ENCODE data around the gene RAP2A.

Gene RAP2A

GRCh38 chr13:97483465-97483864 lies 49.5 kb downstream of the RAP2A start:
- H3K27me3 ChIP-seq (ENCODE audit: control insufficient read depth, insufficient read depth, low read length) = no peaks in the 10 kb centered on the region
- no peak overlapping the region for H3K27ac ChIP-seq (ENCODE audit: low read length)
- H3K9ac ChIP-seq (ENCODE audit: low read length) = no peak overlapping the region
- H3K36me3 ChIP-seq (ENCODE audit: control insufficient read depth, low read depth, low read length) = no peaks in the 10 kb centered on the region
- peaks cover 3% of the 10 kb centered on the region for H3K4me1 ChIP-seq (ENCODE audit: control insufficient read depth, low read depth, low read length)
- H3K4me3 ChIP-seq (ENCODE audit: low read length) = no peak overlapping the region
- no peaks in the 10 kb centered on the region for H3K9me3 ChIP-seq (ENCODE audit: control insufficient read depth, low read depth, low read length)

- no peaks in the 10 kb centered on the region for H3K9me3 ChIP-seq (ENCODE audit: control insufficient read depth, low read depth, low read length)
- H3K36me3 ChIP-seq (ENCODE audit: control insufficient read depth, low read depth, low read length) = no peaks in the 10 kb centered on the region
- H3K9ac ChIP-seq (ENCODE audit: low read length) = no peak overlapping the region
- no peak overlapping the region for H3K4me3 ChIP-seq (ENCODE audit: low read length)
- H3K27me3 ChIP-seq (ENCODE audit: control insufficient read depth, insufficient read depth, low read length) = no peaks in the 10 kb centered on the region
- H3K27ac ChIP-seq (ENCODE audit: low read length) = no peak overlapping the region
- H3K4me1 ChIP-seq (ENCODE audit: control insufficient read depth, low read depth, low read length) = peaks cover 3% of the 10 kb centered on the region
Measured at GRCh38 chr13:97484301-97484700, 50.3 kb downstream of the RAP2A start.

GRCh38 chr13:97485320-97485719 lies 51.4 kb downstream of the RAP2A start:
- no peaks in the 10 kb centered on the region for H3K4me1 ChIP-seq (ENCODE audit: control insufficient read depth, low read depth, low read length)
- no peaks in the 10 kb centered on the region for H3K36me3 ChIP-seq (ENCODE audit: control insufficient read depth, low read depth, low read length)
- no peak overlapping the region for H3K9ac ChIP-seq (ENCODE audit: low read length)
- H3K4me3 ChIP-seq (ENCODE audit: low read length) = no peak overlapping the region
- no peak overlapping the region for H3K27ac ChIP-seq (ENCODE audit: low read length)
- no peaks in the 10 kb centered on the region for H3K9me3 ChIP-seq (ENCODE audit: control insufficient read depth, low read depth, low read length)
- H3K27me3 ChIP-seq (ENCODE audit: control insufficient read depth, insufficient read depth, low read length) = no peaks in the 10 kb centered on the region

- Histone ChIP-seq H3K36me3 (ENCODE audit: control insufficient read depth, low read depth, low read length) (no peaks in the 10 kb centered on the region), H3K4me1 (ENCODE audit: control insufficient read depth, low read depth, low read length) (no peaks in the 10 kb centered on the region), H3K4me3 (ENCODE audit: low read length) (no peak overlapping the region), H3K9ac (ENCODE audit: low read length) (no peak overlapping the region), H3K27me3 (ENCODE audit: control insufficient read depth, insufficient read depth, low read length) (no peaks in the 10 kb centered on the region), H3K9me3 (ENCODE audit: control insufficient read depth, low read depth, low read length) (peaks cover 9% of the 10 kb centered on the region), H3K27ac (ENCODE audit: low read length) (no peak overlapping the region)
Measured at GRCh38 chr13:97490702-97491307, 56.8 kb downstream of the RAP2A start.

DNA sequence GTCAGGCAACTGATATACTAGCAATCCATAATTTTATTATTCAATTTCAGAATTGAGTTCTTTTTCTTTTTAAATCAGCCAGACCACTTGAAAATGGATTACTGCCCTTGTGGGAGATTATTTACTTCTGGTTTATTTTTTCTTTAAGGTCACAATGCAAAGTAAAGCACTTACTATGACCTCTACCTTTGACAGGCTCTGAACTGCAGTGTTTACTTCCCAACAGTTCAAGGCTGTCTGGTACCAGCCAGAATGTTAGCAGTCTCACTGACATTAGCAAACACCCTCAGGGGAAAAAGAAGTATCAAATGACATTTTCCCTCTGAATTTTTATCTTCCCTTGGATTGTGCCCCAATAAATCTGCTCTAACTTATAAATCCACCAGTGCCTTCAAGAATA lies 57.5 kb downstream of the RAP2A start:
- Histone ChIP-seq H3K9ac (ENCODE audit: low read length) (no peak overlapping the region), H3K4me3 (ENCODE audit: low read length) (no peak overlapping the region), H3K9me3 (ENCODE audit: control insufficient read depth, low read depth, low read length) (peaks cover 9% of the 10 kb centered on the region), H3K27me3 (ENCODE audit: control insufficient read depth, insufficient read depth, low read length) (no peaks in the 10 kb centered on the region), H3K36me3 (ENCODE audit: control insufficient read depth, low read depth, low read length) (no peaks in the 10 kb centered on the region), H3K4me1 (ENCODE audit: control insufficient read depth, low read depth, low read length) (no peaks in the 10 kb centered on the region), H3K27ac (ENCODE audit: low read length) (no peak overlapping the region)

DNA sequence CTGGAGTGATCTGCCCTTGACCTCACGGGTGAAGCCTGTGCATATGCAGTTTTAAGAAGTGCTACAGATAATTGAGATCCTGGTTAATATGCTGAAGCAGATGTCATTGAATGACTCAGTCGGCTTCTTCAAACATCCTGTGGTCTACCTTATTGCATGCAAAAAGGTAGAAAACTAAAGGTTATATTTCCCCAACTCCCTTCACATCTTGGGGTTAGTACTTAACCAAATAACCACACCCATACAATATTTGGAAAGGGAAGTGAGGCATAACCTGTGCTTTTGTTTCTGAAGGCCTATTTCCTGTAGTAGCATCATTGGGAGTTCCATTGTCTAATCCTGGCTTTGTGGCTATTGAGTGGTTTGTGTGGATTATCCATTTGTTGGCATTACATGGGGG lies 58.3 kb downstream of the RAP2A start:
- H3K9me3 ChIP-seq (ENCODE audit: control insufficient read depth, low read depth, low read length) = peaks cover 9% of the 10 kb centered on the region

DNA sequence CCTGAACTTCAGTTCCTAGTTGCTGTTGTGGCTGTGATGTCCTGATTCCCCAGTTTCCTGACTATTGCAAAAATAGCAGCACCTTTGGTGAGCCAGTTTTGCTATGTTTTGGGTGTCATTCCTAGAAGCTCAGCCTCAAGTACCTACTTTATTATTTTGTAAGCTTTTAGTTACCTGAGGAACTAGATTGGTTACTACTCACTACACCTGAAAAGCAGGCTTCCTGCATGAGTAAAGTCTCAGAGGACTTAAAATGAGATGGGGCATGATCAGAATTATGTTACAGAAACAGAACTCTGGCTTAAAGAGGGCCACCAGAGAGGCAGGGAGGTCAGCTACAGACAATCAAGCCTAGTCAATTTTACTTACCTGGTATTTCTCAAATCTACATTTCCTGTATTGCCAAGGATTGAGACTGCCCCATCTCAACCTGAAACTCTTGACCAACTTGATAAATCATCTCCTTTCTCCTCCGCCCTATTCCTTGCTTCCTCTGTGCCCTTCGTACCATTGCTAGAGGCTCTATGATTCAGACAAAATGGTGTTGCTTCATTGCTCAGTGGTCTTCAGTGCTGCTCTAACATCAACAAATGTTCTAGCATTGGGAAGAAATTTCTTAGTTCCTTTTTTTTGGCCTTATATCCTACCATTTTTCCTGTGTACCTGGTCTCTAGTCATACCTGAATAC lies 58.9 kb downstream of the RAP2A start:
- no peak overlapping the region for H3K27ac ChIP-seq (ENCODE audit: low read length)
- no peaks in the 10 kb centered on the region for H3K4me1 ChIP-seq (ENCODE audit: control insufficient read depth, low read depth, low read length)
- peaks cover 9% of the 10 kb centered on the region for H3K9me3 ChIP-seq (ENCODE audit: control insufficient read depth, low read depth, low read length)
- H3K9ac ChIP-seq (ENCODE audit: low read length) = no peak overlapping the region
- H3K27me3 ChIP-seq (ENCODE audit: control insufficient read depth, insufficient read depth, low read length) = no peaks in the 10 kb centered on the region
- H3K36me3 ChIP-seq (ENCODE audit: control insufficient read depth, low read depth, low read length) = no peaks in the 10 kb centered on the region
- no peak overlapping the region for H3K4me3 ChIP-seq (ENCODE audit: low read length)

More for the DNA sequence above, 58.3 kb downstream of the RAP2A start:
- Histone ChIP-seq H3K9ac (ENCODE audit: low read length) (no peak overlapping the region), H3K27ac (ENCODE audit: low read length) (no peak overlapping the region), H3K27me3 (ENCODE audit: control insufficient read depth, insufficient read depth, low read length) (no peaks in the 10 kb centered on the region), H3K4me3 (ENCODE audit: low read length) (no peak overlapping the region), H3K4me1 (ENCODE audit: control insufficient read depth, low read depth, low read length) (no peaks in the 10 kb centered on the region), H3K36me3 (ENCODE audit: control insufficient read depth, low read depth, low read length) (no peaks in the 10 kb centered on the region)

GRCh38 chr13:97493456-97493855 lies 59.5 kb downstream of the RAP2A start:
- Histone ChIP-seq H3K36me3 (ENCODE audit: control insufficient read depth, low read depth, low read length) (no peaks in the 10 kb centered on the region), H3K4me3 (ENCODE audit: low read length) (no peak overlapping the region), H3K27ac (ENCODE audit: low read length) (no peak overlapping the region), H3K9ac (ENCODE audit: low read length) (no peak overlapping the region), H3K27me3 (ENCODE audit: control insufficient read depth, insufficient read depth, low read length) (no peaks in the 10 kb centered on the region), H3K4me1 (ENCODE audit: control insufficient read depth, low read depth, low read length) (no peaks in the 10 kb centered on the region), H3K9me3 (ENCODE audit: control insufficient read depth, low read depth, low read length) (peaks cover 9% of the 10 kb centered on the region)

GRCh38 chr13:97495678-97496077 lies 61.7 kb downstream of the RAP2A start:
- no peak overlapping the region for H3K27ac ChIP-seq (ENCODE audit: low read length)
- no peak overlapping the region for H3K9ac ChIP-seq (ENCODE audit: low read length)
- no peaks in the 10 kb centered on the region for H3K36me3 ChIP-seq (ENCODE audit: control insufficient read depth, low read depth, low read length)
- H3K4me3 ChIP-seq (ENCODE audit: low read length) = no peak overlapping the region
- no peaks in the 10 kb centered on the region for H3K4me1 ChIP-seq (ENCODE audit: control insufficient read depth, low read depth, low read length)
- H3K9me3 ChIP-seq (ENCODE audit: control insufficient read depth, low read depth, low read length) = peaks cover 6% of the 10 kb centered on the region
- no peaks in the 10 kb centered on the region for H3K27me3 ChIP-seq (ENCODE audit: control insufficient read depth, insufficient read depth, low read length)

DNA sequence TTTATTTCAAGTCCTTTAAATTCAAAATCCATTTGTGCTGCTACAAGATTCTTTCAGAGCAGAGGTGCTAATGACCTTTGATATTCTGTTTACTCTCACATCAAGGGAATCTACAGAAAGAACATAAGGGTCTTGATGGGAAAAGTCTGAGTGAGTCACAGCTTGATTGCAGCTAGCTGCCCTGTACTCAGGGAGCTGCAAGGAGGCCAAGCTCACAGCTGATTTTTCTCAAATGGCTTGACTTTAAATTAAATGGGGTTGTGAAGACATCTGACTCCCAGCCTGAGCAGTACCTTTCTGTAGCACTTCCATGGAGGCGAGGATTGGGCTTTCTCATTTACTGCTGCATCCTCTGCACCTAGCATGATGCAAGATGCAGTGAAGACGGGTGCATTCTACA lies 62.5 kb downstream of the RAP2A start:
- H3K36me3 ChIP-seq (ENCODE audit: control insufficient read depth, low read depth, low read length) = no peaks in the 10 kb centered on the region
- H3K27ac ChIP-seq (ENCODE audit: low read length) = no peak overlapping the region
- no peaks in the 10 kb centered on the region for H3K4me1 ChIP-seq (ENCODE audit: control insufficient read depth, low read depth, low read length)
- no peaks in the 10 kb centered on the region for H3K27me3 ChIP-seq (ENCODE audit: control insufficient read depth, insufficient read depth, low read length)
- no peak overlapping the region for H3K4me3 ChIP-seq (ENCODE audit: low read length)
- no peaks in the 10 kb centered on the region for H3K9me3 ChIP-seq (ENCODE audit: control insufficient read depth, low read depth, low read length)
- H3K9ac ChIP-seq (ENCODE audit: low read length) = no peak overlapping the region

GRCh38 chr13:97497400-97497799 lies 63.4 kb downstream of the RAP2A start:
- H3K27me3 ChIP-seq (ENCODE audit: control insufficient read depth, insufficient read depth, low read length) = no peaks in the 10 kb centered on the region
- H3K27ac ChIP-seq (ENCODE audit: low read length) = no peak overlapping the region
- no peaks in the 10 kb centered on the region for H3K36me3 ChIP-seq (ENCODE audit: control insufficient read depth, low read depth, low read length)
- H3K4me1 ChIP-seq (ENCODE audit: control insufficient read depth, low read depth, low read length) = no peaks in the 10 kb centered on the region
- no peak overlapping the region for H3K4me3 ChIP-seq (ENCODE audit: low read length)
- no peaks in the 10 kb centered on the region for H3K9me3 ChIP-seq (ENCODE audit: control insufficient read depth, low read depth, low read length)
- no peak overlapping the region for H3K9ac ChIP-seq (ENCODE audit: low read length)

DNA sequence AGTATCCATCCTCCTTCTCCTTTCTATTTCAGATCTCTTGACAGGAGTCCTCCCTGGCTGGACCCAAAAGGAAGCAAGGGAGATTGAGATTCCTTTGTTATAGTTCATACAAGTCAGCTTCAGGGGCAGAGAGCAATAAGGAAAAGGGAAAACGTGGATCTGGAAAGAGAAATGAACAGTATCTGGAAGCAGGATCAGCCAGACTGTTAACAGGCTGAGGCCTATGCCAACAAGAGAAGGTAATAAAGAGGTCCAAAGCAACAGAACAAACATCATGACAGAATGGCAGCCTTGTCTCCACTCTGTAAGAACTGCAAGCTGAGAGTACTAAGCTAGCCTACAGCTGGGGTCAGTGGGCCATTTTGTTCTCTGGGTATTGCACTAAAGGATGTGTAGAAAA lies 64.5 kb downstream of the RAP2A start:
- Histone ChIP-seq H3K4me1 (ENCODE audit: control insufficient read depth, low read depth, low read length) (no peaks in the 10 kb centered on the region), H3K9me3 (ENCODE audit: control insufficient read depth, low read depth, low read length) (no peaks in the 10 kb centered on the region), H3K4me3 (ENCODE audit: low read length) (no peak overlapping the region), H3K9ac (ENCODE audit: low read length) (no peak overlapping the region), H3K27me3 (ENCODE audit: control insufficient read depth, insufficient read depth, low read length) (no peaks in the 10 kb centered on the region), H3K36me3 (ENCODE audit: control insufficient read depth, low read depth, low read length) (no peaks in the 10 kb centered on the region), H3K27ac (ENCODE audit: low read length) (no peak overlapping the region)
